Measurements from ENCODE around the gene ZCCHC9.

ZCCHC9 gene

DNA sequence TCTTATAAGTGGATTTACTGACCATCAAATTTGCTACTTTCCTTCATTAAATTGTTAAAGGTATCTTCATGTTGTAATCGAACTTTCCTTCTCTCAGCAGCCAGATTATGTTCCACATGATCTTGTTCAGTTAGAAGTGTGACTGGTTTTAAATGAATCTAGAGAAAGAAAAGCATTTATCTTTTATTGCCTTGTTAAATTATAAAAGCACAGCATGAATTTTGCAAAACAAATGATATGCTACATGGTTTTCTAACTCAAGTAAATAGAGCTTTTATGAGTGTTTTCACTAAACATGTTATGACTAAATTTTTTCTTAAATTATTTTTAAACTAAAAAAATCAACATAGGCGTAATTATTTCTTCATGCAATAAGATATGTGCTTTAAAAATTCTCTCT lies 58.5 kb downstream of the ZCCHC9 start:
- DNase-seq: no peak

DNA sequence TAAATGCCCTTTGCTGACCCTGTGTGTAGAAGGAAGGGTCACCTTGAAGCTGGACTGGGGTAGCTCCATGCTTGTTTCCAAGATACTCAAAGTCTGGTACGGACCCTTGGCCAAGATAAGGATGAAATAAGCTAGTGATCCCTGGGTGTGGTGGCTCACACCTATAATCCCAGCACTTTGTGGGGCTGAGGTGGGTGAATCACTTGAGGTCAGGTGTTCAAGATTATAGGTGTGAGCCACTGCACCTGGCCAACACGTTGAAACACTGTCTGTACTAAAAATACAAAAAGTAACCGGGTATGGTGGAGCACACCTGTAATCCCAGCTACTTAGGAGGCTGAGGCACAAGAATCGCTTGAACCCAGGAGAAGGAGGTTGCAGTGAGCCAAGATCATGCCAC lies 59.3 kb downstream of the ZCCHC9 start:
- DNase-seq: no peak

DNA sequence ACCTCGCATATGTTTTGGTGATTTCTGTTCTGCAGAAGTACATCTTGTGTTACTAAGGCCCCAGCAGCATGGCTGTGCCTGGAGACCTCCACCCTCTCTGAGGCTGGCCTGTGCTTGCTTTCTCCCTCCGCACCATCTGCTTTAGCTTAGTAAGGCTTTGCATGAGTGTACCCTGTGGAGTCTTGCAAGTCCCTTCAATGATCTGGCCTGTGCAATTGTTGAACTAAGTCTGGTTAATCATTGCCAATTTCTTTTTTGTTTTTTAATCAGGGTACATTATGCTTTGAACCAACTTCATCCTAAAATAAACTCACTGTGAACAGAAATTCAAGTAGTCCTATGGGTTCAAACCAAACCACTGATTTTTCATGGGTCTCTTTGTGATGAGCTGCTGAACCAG lies 60.2 kb downstream of the ZCCHC9 start:
- DNase-seq: no peak
